ENCODE results near the gene GMPPA. TPM values are rescaled to one million over a fixed set of nuclear protein-coding genes. Genes with fewer than 3 reads are reported as not detected.

GMPPA gene
- total RNA-seq, 6 experiments from 2014 or later, result 21.7 to 54.1 (median 40.2) TPM

GRCh38 chr2:219545943-219546352 is 47.3 kb downstream of the GMPPA start:
- 54% methylated on average over 3 of the region's 4 CpGs for WGBS (ENCODE audit: insufficient coverage, low coverage, low lambda C conversion rate, missing lambda C conversion rate)
- DNase-seq, result no peak
- TF ChIP-seq CTCF (IDR thresholded peaks at IDR 0.05) (no peak), POLR2A (IDR thresholded peaks at IDR 0.05) (no peak)
- intact Hi-C loops (cut with DNase I), result no loop called here
- no peak for ATAC-seq
- no peak overlapping the region for H3K27ac ChIP-seq
- H3K27me3 ChIP-seq, result no peaks in the 10 kb centered on the region
- peaks cover 0 to 18% (median 5%) of the 10 kb centered on the region in 4 donors for H3K4me1 ChIP-seq
- H3K4me3 ChIP-seq, result no peak overlapping the region
- no peaks in the 10 kb centered on the region for H3K36me3 ChIP-seq
- no peaks in the 10 kb centered on the region for H3K9me3 ChIP-seq

- TF ChIP-seq CTCF (IDR thresholded peaks at IDR 0.05), result no peak
- TF ChIP-seq POLR2A (IDR thresholded peaks at IDR 0.05), result no peak
- intact Hi-C loops (cut with DNase I), result no loop called here
- no peak overlapping the region for H3K4me3 ChIP-seq
- no peak for DNase-seq
- WGBS (ENCODE audit: insufficient coverage, low coverage, low lambda C conversion rate, missing lambda C conversion rate), result 100% methylated on average over 1 of the region's 26 CpGs
- peaks cover 0 to 12% (median 1%) of the 10 kb centered on the region in 4 donors for H3K4me1 ChIP-seq
- H3K9me3 ChIP-seq, result no peaks in the 10 kb centered on the region
- no peaks in the 10 kb centered on the region for H3K27me3 ChIP-seq
- H3K27ac ChIP-seq, result no peak overlapping the region
- no peaks in the 10 kb centered on the region for H3K36me3 ChIP-seq
- ATAC-seq, result no peak
Measured at GRCh38 chr2:219547621-219548020, 48.9 kb downstream of the GMPPA start.

GRCh38 chr2:219548990-219549389 is 50.3 kb downstream of the GMPPA start:
- Histone ChIP-seq H3K27ac (no peak overlapping the region), H3K4me3 (no peak overlapping the region), H3K4me1 (peaks cover 0 to 14% (median 0%) of the 10 kb centered on the region in 4 donors), H3K9me3 (no peaks in the 10 kb centered on the region), H3K27me3 (no peaks in the 10 kb centered on the region), H3K36me3 (no peaks in the 10 kb centered on the region)
- no peak for ATAC-seq
- DNase-seq, result no peak
- TF ChIP-seq CTCF (IDR thresholded peaks at IDR 0.05) (no peak), POLR2A (IDR thresholded peaks at IDR 0.05) (no peak)
- intact Hi-C loops (cut with DNase I), result no loop called here
- 92% methylated on average over 17 of the region's 18 CpGs for whole genome bisulfite sequencing (ENCODE audit: insufficient coverage, low coverage, low lambda C conversion rate, missing lambda C conversion rate)

- H3K4me1 ChIP-seq, result peaks cover 0 to 10% (median 0%) of the 10 kb centered on the region in 4 donors
- no peak overlapping the region for H3K4me3 ChIP-seq
- H3K9me3 ChIP-seq, result no peaks in the 10 kb centered on the region
- no peaks in the 10 kb centered on the region for H3K27me3 ChIP-seq
- TF ChIP-seq POLR2A (IDR thresholded peaks at IDR 0.05), result no peak
- no peak for TF ChIP-seq CTCF (IDR thresholded peaks at IDR 0.05)
- no peaks in the 10 kb centered on the region for H3K36me3 ChIP-seq
- no peak for ATAC-seq
- H3K27ac ChIP-seq, result no peak overlapping the region
- no peak for DNase-seq
- no CpG with 5 or more reads among the region's 9 CpGs for WGBS (ENCODE audit: insufficient coverage, low coverage, low lambda C conversion rate, missing lambda C conversion rate)
- intact Hi-C loops (cut with DNase I), result no loop called here
Measured at GRCh38 chr2:219549619-219550018, 50.9 kb downstream of the GMPPA start.

All from right lobe of liver (tissue), 6 donors.